GM23248 (cell line): Measurements from ENCODE around the gene SSR2. TPM values are rescaled to one million over a fixed set of nuclear protein-coding genes. Genes with fewer than 3 reads are reported as not detected.

ENCODE experiments used
- DNase-seq: peaks from one replicate; pipeline ENCODE4 v3.0.0-alpha.2; 2015
- H2AFZ ChIP-seq: fragments of 200-600 bp; sonication (generic); 2 replicates; pipeline ENCODE4 v1.6.1; 2016; ENCODE audit warnings: antibody characterized with exemption
- H3F3A ChIP-seq: fragments of 200-600 bp; sonication (generic); 2 replicates; pipeline ENCODE4 v1.6.1; 2016; ENCODE audit warnings: mild to moderate bottlenecking, antibody characterized with exemption, mixed run types; ENCODE audit not compliant: insufficient read depth
- H3K27ac ChIP-seq: fragments of 200-600 bp; sonication (generic); 2 replicates; pipeline ENCODE4 v1.5.1; 2016; ENCODE audit warnings: mild to moderate bottlenecking
- H3K27me3 ChIP-seq: fragments of 200-600 bp; sonication (generic); replicated peaks from 2 replicates; pipeline ENCODE4 v1.6.1; 2016; ENCODE audit warnings: mild to moderate bottlenecking; ENCODE audit not compliant: insufficient read depth
- H3K36me3 ChIP-seq: fragments of 200-600 bp; sonication (generic); 2 replicates; pipeline ENCODE4 v1.6.1; 2016; ENCODE audit warnings: low read depth, mild to moderate bottlenecking
- H3K4me1 ChIP-seq: fragments of 200-600 bp; sonication (generic); 2 replicates; pipeline ENCODE4 v1.6.1; 2016; ENCODE audit warnings: mild to moderate bottlenecking; ENCODE audit not compliant: insufficient read depth
- H3K4me2 ChIP-seq: fragments of 200-600 bp; sonication (generic); one replicate; pipeline ENCODE4 v1.6.1; 2016; ENCODE audit warnings: mild to moderate bottlenecking; ENCODE audit not compliant: unreplicated experiment
- H3K4me3 ChIP-seq: fragments of 200-600 bp; sonication (generic); 2 replicates; pipeline ENCODE4 v1.5.1; 2016; ENCODE audit warnings: mild to moderate bottlenecking
- H3K79me2 ChIP-seq: fragments of 200-600 bp; sonication (generic); 2 replicates; pipeline ENCODE4 v1.6.1; 2016; ENCODE audit warnings: mild to moderate bottlenecking; ENCODE audit not compliant: insufficient read depth
- H3K9ac ChIP-seq: fragments of 200-600 bp; sonication (generic); 2 replicates; pipeline ENCODE4 v1.6.1; 2016; ENCODE audit warnings: mild to moderate bottlenecking
- H3K9me2 ChIP-seq: fragments of 200-600 bp; sonication (generic); 2 replicates; pipeline ENCODE4 v1.6.1; 2016; ENCODE audit warnings: mixed run types, mild to moderate bottlenecking, moderate library complexity; ENCODE audit not compliant: insufficient read depth
- H3K9me3 ChIP-seq: fragments of 200-600 bp; sonication (generic); one replicate; pipeline ENCODE4 v1.6.1; 2017; ENCODE audit warnings: low read depth
- H4K20me1 ChIP-seq: fragments of 200-600 bp; sonication (generic); 2 replicates; pipeline ENCODE4 v1.6.0; 2016; ENCODE audit not compliant: insufficient read depth
- EZH2 ChIP-seq: fragments of 200-600 bp; sonication (generic); IDR thresholded peaks from 2 replicates; pipeline ENCODE4 v1.6.1; 2018; ENCODE audit warnings: antibody characterized with exemption, mild to moderate bottlenecking; ENCODE audit not compliant: insufficient read depth, poor library complexity, severe bottlenecking
- EZH2phosphoT487 ChIP-seq: fragments of 200-600 bp; sonication (generic); IDR thresholded peaks from 2 replicates; pipeline ENCODE4 v1.6.1; 2018; ENCODE audit warnings: antibody characterized with exemption, moderate library complexity, mild to moderate bottlenecking, low read depth; ENCODE audit not compliant: insufficient read depth
- WGBS, 2 experiments: methylation state at CpG; one replicate each; pipeline ENCODE4 v1.1.6; 2015 to 2017; ENCODE audit warnings: low lambda C conversion rate in 2 of 2, low coverage in 1 of 2; ENCODE audit errors: missing lambda C conversion rate in 2 of 2; 5-methylcytosine and 5-hydroxymethylcytosine counted together
- in situ Hi-C: fragments of 300-500 bp; cut with MboI; formaldehyde crosslinking; loops from 2 replicates; pipeline ENCODE4 v1.15.0; 2020
- polyA plus RNA-seq: library from polyadenylated mRNA; unstranded; fragments of >200 nt; fragmentation: Nextera tagmentation; extraction: Ambion mirVana; gene quantifications from 2 replicates; pipeline ENCODE4 v1.2.1, GENCODE V29; 2016
- total RNA-seq: library from RNA; depleted of rRNA; stranded (reverse); fragments of >200 nt; shearing (Covaris generic); gene quantifications from 2 replicates; pipeline ENCODE4 v1.2.3, GENCODE V29; 2014; rRNA removed

The SSR2 gene
- total RNA-seq (433 and 695 TPM in 2 replicates), polyA plus RNA-seq (318 and 327 TPM in 2 replicates)

- peak within 1 kb of the TSS; percentile 83 for H3K9ac ChIP-seq
- peak within 1 kb of the TSS; percentile 77 for H3K4me2 ChIP-seq
- peaks cover 28% of the 10 kb centered on the region for H3K36me3 ChIP-seq
- H3K9me2 ChIP-seq: no peaks in the 10 kb centered on the region
- no peaks in the 10 kb centered on the region for H3K9me3 ChIP-seq
- H3F3A ChIP-seq: no peaks in the 10 kb centered on the region
- 1% methylated on average over 34 to 45 of the region's 45 CpGs for WGBS, 2 experiments
- in situ Hi-C loops: no loop called here
- TF ChIP-seq EZH2: no peak
- no peak for TF ChIP-seq EZH2phosphoT487
- 0 out of 2 replicates have a peak, but pooled peaks cover 10% of the 10 kb centered on the region for H3K4me1 ChIP-seq
- H4K20me1 ChIP-seq: no peaks in the 10 kb centered on the region
- H3K27ac ChIP-seq: 0 out of 2 replicates have a peak within 1 kb of the TSS, but pooled peaks have one; percentile 4
- H3K27me3 ChIP-seq: no peaks in the 10 kb centered on the region
- DNase-seq: peak; percentile 97
- H3K4me3 ChIP-seq: peak within 1 kb of the TSS; percentile 86
- H3K79me2 ChIP-seq: peaks cover 50% of the 10 kb centered on the region
- peak within 1 kb of the TSS; percentile 79 for H2AFZ ChIP-seq
These were observed at the start of gene SSR2 for GRCh38 chr1:156020293-156021092. Gene SSR2 (minus strand): TSS chr1:156020951. CDS start chr1:156020167, 784 bp downstream.

DNA sequence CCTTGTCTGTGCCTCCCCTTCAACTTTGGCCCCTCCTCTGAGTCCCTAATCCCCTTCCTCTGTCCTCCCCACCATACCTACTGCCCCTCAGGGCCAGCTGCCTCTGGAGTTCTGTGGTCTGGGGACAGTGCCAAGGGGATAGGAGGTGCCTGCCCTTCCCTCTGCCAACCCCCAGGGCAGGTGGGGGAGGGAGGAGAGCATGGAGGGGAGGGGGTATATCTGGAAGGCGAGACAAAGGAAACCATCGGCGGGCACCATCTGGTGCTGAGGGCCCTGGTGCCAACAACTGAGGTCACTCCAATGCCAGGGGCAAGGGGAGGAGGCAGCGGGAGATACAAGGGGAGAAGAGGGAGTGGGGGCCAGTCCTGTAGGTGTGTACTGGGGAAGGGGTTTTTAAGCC, 49.8 kb upstream of the SSR2 start:
- Histone ChIP-seq H3K27ac (no peak overlapping the region), H2AFZ (no peak overlapping the region), H3K4me2 (no peak overlapping the region), H3F3A (no peaks in the 10 kb centered on the region), H3K27me3 (no peaks in the 10 kb centered on the region), H3K9me3 (no peaks in the 10 kb centered on the region), H3K4me3 (no peak overlapping the region), H3K79me2 (no peaks in the 10 kb centered on the region), H3K4me1 (no peaks in the 10 kb centered on the region), H4K20me1 (no peaks in the 10 kb centered on the region), H3K9me2 (no peaks in the 10 kb centered on the region), H3K36me3 (no peaks in the 10 kb centered on the region), H3K9ac (no peak overlapping the region)
- no peak for DNase-seq
- TF ChIP-seq EZH2phosphoT487 (no peak), EZH2 (no peak)
- 59 to 60% methylated on average over 3 to 4 of the region's 4 CpGs for WGBS, 2 experiments
- in situ Hi-C loops: no loop called here

DNA sequence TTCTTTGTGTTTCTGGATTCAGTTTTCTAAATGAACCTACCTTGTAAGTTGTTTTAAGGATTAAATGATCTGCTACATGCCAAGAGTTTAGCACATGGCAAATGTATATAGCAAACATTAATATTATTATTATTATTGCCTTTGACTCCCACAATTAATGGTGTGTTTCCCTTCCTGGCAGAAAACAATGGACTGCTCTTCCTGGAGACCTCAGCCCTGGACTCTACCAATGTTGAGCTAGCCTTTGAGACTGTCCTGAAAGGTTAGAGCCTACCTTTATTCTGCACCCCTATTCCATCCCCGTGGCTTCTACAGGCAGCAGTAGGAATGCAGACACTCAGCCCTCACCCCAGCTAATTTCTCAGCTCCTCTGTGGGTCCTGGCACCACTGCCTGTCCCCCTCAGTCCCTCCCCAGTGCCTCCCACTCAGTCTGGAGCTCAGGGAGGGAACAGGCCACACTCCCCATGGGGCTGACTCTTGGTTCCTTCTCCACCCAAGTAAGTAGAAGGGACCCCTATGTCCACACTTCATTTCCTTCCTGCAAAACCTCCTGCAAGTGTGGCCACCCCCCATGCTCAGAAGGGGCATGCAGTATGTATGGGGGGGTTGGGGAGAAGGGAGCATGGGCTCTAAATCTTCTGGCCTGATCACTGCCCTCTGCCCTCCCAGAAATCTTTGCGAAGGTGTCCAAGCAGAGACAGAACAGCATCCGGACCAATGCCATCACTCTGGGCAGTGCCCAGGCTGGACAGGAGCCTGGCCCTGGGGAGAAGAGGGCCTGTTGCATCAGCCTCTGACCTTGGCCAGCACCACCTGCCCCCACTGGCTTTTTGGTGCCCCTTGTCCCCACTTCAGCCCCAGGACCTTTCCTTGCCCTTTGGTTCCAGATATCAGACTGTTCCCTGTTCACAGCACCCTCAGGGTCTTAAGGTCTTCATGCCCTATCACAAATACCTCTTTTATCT, 49.0 kb upstream of the SSR2 start:
- no peak for DNase-seq
- Histone ChIP-seq H3K4me1 (no peaks in the 10 kb centered on the region), H4K20me1 (no peaks in the 10 kb centered on the region), H2AFZ (no peak overlapping the region), H3K4me2 (no peak overlapping the region), H3K9ac (no peak overlapping the region), H3K27ac (no peak overlapping the region), H3K9me3 (no peaks in the 10 kb centered on the region), H3K36me3 (no peaks in the 10 kb centered on the region), H3K4me3 (no peak overlapping the region), H3F3A (no peaks in the 10 kb centered on the region), H3K27me3 (no peaks in the 10 kb centered on the region), H3K79me2 (no peaks in the 10 kb centered on the region), H3K9me2 (no peaks in the 10 kb centered on the region)
- 73 to 88% methylated on average over 3 of the region's 3 CpGs for WGBS, 2 experiments
- in situ Hi-C loops: no loop called here
- no peak for TF ChIP-seq EZH2phosphoT487
- no peak for TF ChIP-seq EZH2

GRCh38 chr1:156067262-156067661, 46.5 kb upstream of the SSR2 start:
- Histone ChIP-seq H3K79me2 (no peaks in the 10 kb centered on the region), H3K4me3 (no peak overlapping the region), H3K27me3 (no peaks in the 10 kb centered on the region), H4K20me1 (no peaks in the 10 kb centered on the region), H3K4me1 (no peaks in the 10 kb centered on the region), H3F3A (no peaks in the 10 kb centered on the region), H3K9me3 (no peaks in the 10 kb centered on the region), H3K9me2 (no peaks in the 10 kb centered on the region), H3K9ac (no peak overlapping the region), H2AFZ (no peak overlapping the region), H3K27ac (no peak overlapping the region), H3K36me3 (no peaks in the 10 kb centered on the region), H3K4me2 (no peak overlapping the region)
- DNase-seq: peak; percentile 18
- TF ChIP-seq EZH2 (no peak), EZH2phosphoT487 (no peak)
- in situ Hi-C loops: no loop called here
- WGBS, 2 experiments: 39 to 54% methylated on average over 2 of the region's 2 CpGs
